SK-N-SH (cell line): Measurements from ENCODE around the gene KANSL3. TPM values are rescaled to one million over a fixed set of nuclear protein-coding genes. Genes with fewer than 3 reads are reported as not detected.

ENCODE experiments used
- CTCF ChIA-PET: fragments of 300-600, 350-600 bp; formaldehyde crosslinking; extraction: SDS; loops from one replicate; lab custom pipeline; 2021; lab: Yijun Ruan, JAX
- POLR2A ChIA-PET: fragments of 350-600 bp; sonication (Branson Sonifier 250); formaldehyde crosslinking; extraction: SDS; loops from one replicate; lab custom pipeline; 2020; ENCODE audit warnings: antibody characterized with exemption, inconsistent platforms; lab: Yijun Ruan, JAX
- DNase-seq: peaks from one replicate; pipeline ENCODE4 v3.0.0; 2012
- H2AFZ ChIP-seq: fragments of 200-600 bp; sonication (generic); 2 replicates; pipeline ENCODE4 v1.8.1; 2016; ENCODE audit warnings: antibody characterized with exemption, mild to moderate bottlenecking, low read depth
- H3F3A ChIP-seq: fragments of 200-600 bp; sonication (generic); replicated peaks from 2 replicates; pipeline ENCODE3; 2016; ENCODE audit warnings: antibody characterized with exemption, mild to moderate bottlenecking; ENCODE audit not compliant: insufficient read depth
- H3K27ac ChIP-seq, 2 experiments: fragments of 200-500 bp in 1 of 2; fragments of 200-600 bp in 1 of 2; sonication (Bioruptor generic) in 1 of 2; sonication (generic), shearing (Covaris generic) in 1 of 2; 2 replicates each; pipeline versions ENCODE4 v1.5.1 to v1.6.1; 2014 to 2016; ENCODE audit warnings: low read depth in 2 of 2, inconsistent platforms in 1 of 2, low read length in 1 of 2, mild to moderate bottlenecking in 1 of 2, mixed read lengths in 1 of 2
- H3K27me3 ChIP-seq: fragments of 200-600 bp; sonication (generic), shearing (Covaris generic); 2 replicates; pipeline ENCODE4 v1.6.1; 2016; ENCODE audit warnings: mixed run types; ENCODE audit not compliant: insufficient read depth
- H3K36me3 ChIP-seq, 2 experiments: fragments of 200-500 bp in 1 of 2; fragments of 200-600 bp in 1 of 2; sonication (Bioruptor generic) in 1 of 2; sonication (generic) in 1 of 2; replicated peaks in 1 of 2; 2 replicates each; pipeline versions ENCODE3 to v1.5.1; 2014 to 2016; ENCODE audit warnings: low read length in 1 of 2, mild to moderate bottlenecking in 1 of 2; ENCODE audit not compliant: insufficient read depth in 2 of 2, control insufficient read depth in 1 of 2
- H3K4me1 ChIP-seq, 2 experiments: fragments of 200-500 bp in 1 of 2; fragments of 200-600 bp in 1 of 2; sonication (Bioruptor generic) in 1 of 2; sonication (generic), shearing (Covaris generic) in 1 of 2; 2 replicates each; pipeline versions ENCODE4 v1.5.1 to v1.6.1; 2014 to 2016; ENCODE audit warnings: low read depth in 1 of 2, low read length in 1 of 2, mixed run types in 1 of 2; ENCODE audit not compliant: insufficient read depth in 2 of 2, control insufficient read depth in 1 of 2
- H3K4me2 ChIP-seq: fragments of 200-600 bp; sonication (generic), shearing (Covaris generic); 2 replicates; pipeline ENCODE4 v1.6.1; 2017; ENCODE audit warnings: mixed run types
- H3K4me3 ChIP-seq, 2 experiments: fragments of 200-500 bp in 1 of 2; fragments of 200-600 bp in 1 of 2; sonication (Bioruptor generic) in 1 of 2; sonication (generic), shearing (Covaris generic) in 1 of 2; 2 replicates each; pipeline versions ENCODE4 v1.5.1 to v1.8.1; 2014 to 2016; ENCODE audit warnings: low read depth in 2 of 2, inconsistent platforms in 1 of 2, low read length in 1 of 2, mild to moderate bottlenecking in 1 of 2, mixed read lengths in 1 of 2, moderate library complexity in 1 of 2
- H3K79me2 ChIP-seq: fragments of 200-600 bp; sonication (generic); 2 replicates; pipeline ENCODE4 v1.8.1; 2017; ENCODE audit warnings: mild to moderate bottlenecking; ENCODE audit not compliant: insufficient read depth
- H3K9ac ChIP-seq: fragments of 200-600 bp; sonication (generic); 2 replicates; pipeline ENCODE4 v1.6.1; 2017; ENCODE audit warnings: mixed run types
- H3K9me2 ChIP-seq: fragments of 200-600 bp; sonication (generic); 2 replicates; pipeline ENCODE4 v1.6.1; 2017; ENCODE audit warnings: mixed run types
- H3K9me3 ChIP-seq: fragments of 200-600 bp; sonication (generic); 2 replicates; pipeline ENCODE4 v1.6.1; 2017; ENCODE audit warnings: mixed run types, mild to moderate bottlenecking, moderate library complexity
- H4K20me1 ChIP-seq: fragments of 200-600 bp; sonication (generic); 2 replicates; pipeline ENCODE4 v1.6.1; 2017; ENCODE audit warnings: mild to moderate bottlenecking, mixed run types; ENCODE audit not compliant: insufficient read depth
- ELF1 ChIP-seq: IDR thresholded peaks from 2 replicates; pipeline ENCODE4 v1.4.0; 2012
- EZH2phosphoT487 ChIP-seq: fragments of 200-600 bp; sonication (generic); IDR thresholded peaks from 2 replicates; pipeline ENCODE4 v1.6.1; 2017; ENCODE audit warnings: low read depth, mixed run types, mild to moderate bottlenecking, antibody characterized with exemption, moderate library complexity, borderline replicate concordance
- FOSL2 ChIP-seq: IDR thresholded peaks from 2 replicates; pipeline ENCODE4 v1.4.0; 2012; ENCODE audit warnings: low read depth, mild to moderate bottlenecking, moderate library complexity, borderline replicate concordance
- FOXM1 ChIP-seq: IDR thresholded peaks from 2 replicates; pipeline ENCODE4 v1.4.0; 2012; ENCODE audit warnings: low read depth, mild to moderate bottlenecking
- GABPA ChIP-seq: IDR thresholded peaks from 2 replicates; pipeline ENCODE4 v1.4.0; 2012; ENCODE audit warnings: low read depth, mild to moderate bottlenecking
- JUND ChIP-seq: IDR thresholded peaks from 2 replicates; pipeline ENCODE4 v1.4.0; 2012
- MEF2A ChIP-seq: IDR thresholded peaks from 2 replicates; pipeline ENCODE4 v1.4.0; 2012; ENCODE audit warnings: low read depth, borderline replicate concordance
- MXI1 ChIP-seq: IDR thresholded peaks from 2 replicates; pipeline ENCODE4 v1.6.1; 2012; ENCODE audit warnings: mild to moderate bottlenecking, low read depth, low read length, improper control_type of control experiment
- NFIC ChIP-seq: IDR thresholded peaks from 2 replicates; pipeline ENCODE4 v1.4.0; 2012; ENCODE audit warnings: borderline replicate concordance
- NRF1 ChIP-seq: IDR thresholded peaks from 2 replicates; pipeline ENCODE4 v1.6.1; 2012; ENCODE audit warnings: low read depth, mild to moderate bottlenecking, low read length
- RCOR1 ChIP-seq: fragments of 150-350 bp; IDR thresholded peaks from 2 replicates; pipeline ENCODE4 v1.6.1; 2017; ENCODE audit warnings: antibody characterized with exemption, low read length
- REST ChIP-seq: IDR thresholded peaks from 2 replicates; pipeline ENCODE4 v1.6.1; 2012; ENCODE audit warnings: mild to moderate bottlenecking, low read depth, low read length, moderate library complexity
- TCF12 ChIP-seq: IDR thresholded peaks from 2 replicates; pipeline ENCODE4 v1.4.0; 2012
- TEAD4 ChIP-seq: IDR thresholded peaks from 2 replicates; pipeline ENCODE4 v1.4.0; 2012; ENCODE audit warnings: mild to moderate bottlenecking, borderline replicate concordance; ENCODE audit not compliant: insufficient read depth
- USF1 ChIP-seq: IDR thresholded peaks from 2 replicates; pipeline ENCODE4 v1.4.0; 2012; ENCODE audit warnings: low read depth, borderline replicate concordance
- USF2 ChIP-seq: fragments of 150-350 bp; IDR thresholded peaks from 2 replicates; pipeline ENCODE4 v1.6.1; 2017; ENCODE audit warnings: antibody characterized with exemption, low read length, low read depth, borderline replicate concordance
- ZBTB33 ChIP-seq: IDR thresholded peaks from 2 replicates; pipeline ENCODE4 v1.4.0; 2012; ENCODE audit warnings: low read depth, borderline replicate concordance
- WGBS: methylation state at CpG from one replicate; pipeline ENCODE4 v1.1.6; 2017; ENCODE audit warnings: low lambda C conversion rate; 5-methylcytosine and 5-hydroxymethylcytosine counted together
- polyA plus RNA-seq, 3 experiments: library from polyadenylated mRNA; depleted of rRNA; stranded (reverse); fragments of >200 nt; gene quantifications; 2 replicates each; pipeline ENCODE4 v1.2.3, GENCODE V29; 2012

The KANSL3 gene
- polyA plus RNA-seq, 1 of the 3 experiments (the other 2 are of a cell fraction), result 10.7 TPM

GRCh38 chr2:96555146-96555610, 82.9 kb downstream of the KANSL3 start:
- Histone ChIP-seq H3K27ac (no peak overlapping the region), H3K9me2 (no peaks in the 10 kb centered on the region), H2AFZ (no peak overlapping the region), H3K79me2 (no peaks in the 10 kb centered on the region), H3K9me3 (no peaks in the 10 kb centered on the region), H3F3A (peaks cover 3% of the 10 kb centered on the region), H3K36me3 (peaks cover 0 to 3% of the 10 kb centered on the region in 2 experiments), H3K9ac (no peak overlapping the region), H3K4me1 (peaks cover 0 to 3% of the 10 kb centered on the region in 2 experiments; a peak in 1 of 4 replicates), H3K27me3 (no peaks in the 10 kb centered on the region), H3K4me2 (no peak overlapping the region), H4K20me1 (no peaks in the 10 kb centered on the region), H3K4me3 (no peak overlapping the region)
- ChIA-PET CTCF (interaction anchor here (0.6 to 6.6 kb wide), 31 partner anchors 11 to 563 kb away, joined by 3 to 91 read pairs (median 7); partner anchors contain the start of gene NEURL3), POLR2A (no interaction called here)
- 93% methylated on average over 13 of the region's 14 CpGs for WGBS
- no peak for DNase-seq
- TF ChIP-seq TCF12 (no peak), TEAD4 (no peak), NFIC (no peak), ELF1 (no peak), REST (no peak), MEF2A (no peak), FOSL2 (no peak), FOXM1 (no peak), USF2 (no peak), NRF1 (no peak), EZH2phosphoT487 (no peak), RCOR1 (no peak), ZBTB33 (no peak), JUND (no peak), USF1 (no peak), GABPA (no peak), MXI1 (no peak)
